C4-2B (cell line): ENCODE measurements around the gene M6PR.

ENCODE experiments used
- H3K27ac ChIP-seq: fragments of 450-650 bp; 2 replicates; pipeline ENCODE4 v1.5.1; 2017
- ZFX ChIP-seq: fragments of 450-650 bp; IDR thresholded peaks from 2 replicates; pipeline ENCODE4 v1.6.1; 2017
- TF ChIP-seq, protein P1 (sequence below): fragments of 450-650 bp; conservative IDR thresholded peaks from 2 replicates; pipeline ENCODE4 v1.5.1; 2017; ENCODE audit warnings: mild to moderate bottlenecking

The M6PR gene

DNA sequence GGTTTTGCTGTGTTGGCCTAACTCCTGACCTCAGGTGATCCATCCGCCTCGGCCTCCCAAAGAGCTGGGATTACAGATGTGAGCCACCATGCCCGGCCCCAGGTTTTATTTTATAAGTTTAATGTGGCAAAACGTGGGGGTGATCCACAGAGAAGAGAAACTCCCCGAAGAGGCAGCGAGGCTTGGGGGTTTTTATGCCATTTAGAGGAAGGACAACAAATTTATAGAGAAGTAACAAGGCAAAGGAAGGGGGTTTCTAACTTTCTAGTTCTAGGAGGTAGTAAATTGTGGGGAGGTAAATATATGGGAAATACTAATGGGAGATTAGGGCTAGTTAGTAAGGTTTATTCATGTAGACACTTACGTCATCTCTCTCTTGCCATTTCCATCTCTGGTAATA, 52.4 kb downstream of the M6PR start:
- TF ChIP-seq, protein P1, sequence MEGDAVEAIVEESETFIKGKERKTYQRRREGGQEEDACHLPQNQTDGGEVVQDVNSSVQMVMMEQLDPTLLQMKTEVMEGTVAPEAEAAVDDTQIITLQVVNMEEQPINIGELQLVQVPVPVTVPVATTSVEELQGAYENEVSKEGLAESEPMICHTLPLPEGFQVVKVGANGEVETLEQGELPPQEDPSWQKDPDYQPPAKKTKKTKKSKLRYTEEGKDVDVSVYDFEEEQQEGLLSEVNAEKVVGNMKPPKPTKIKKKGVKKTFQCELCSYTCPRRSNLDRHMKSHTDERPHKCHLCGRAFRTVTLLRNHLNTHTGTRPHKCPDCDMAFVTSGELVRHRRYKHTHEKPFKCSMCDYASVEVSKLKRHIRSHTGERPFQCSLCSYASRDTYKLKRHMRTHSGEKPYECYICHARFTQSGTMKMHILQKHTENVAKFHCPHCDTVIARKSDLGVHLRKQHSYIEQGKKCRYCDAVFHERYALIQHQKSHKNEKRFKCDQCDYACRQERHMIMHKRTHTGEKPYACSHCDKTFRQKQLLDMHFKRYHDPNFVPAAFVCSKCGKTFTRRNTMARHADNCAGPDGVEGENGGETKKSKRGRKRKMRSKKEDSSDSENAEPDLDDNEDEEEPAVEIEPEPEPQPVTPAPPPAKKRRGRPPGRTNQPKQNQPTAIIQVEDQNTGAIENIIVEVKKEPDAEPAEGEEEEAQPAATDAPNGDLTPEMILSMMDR: no peak
- no peak for TF ChIP-seq ZFX
- no peak overlapping the region for H3K27ac ChIP-seq

GRCh38 chr12:8894986-8895385, 54.5 kb downstream of the M6PR start:
- H3K27ac ChIP-seq: no peak overlapping the region
- TF ChIP-seq, protein P1: no peak
- TF ChIP-seq ZFX: no peak

GRCh38 chr12:8894378-8894777, 55.1 kb downstream of the M6PR start:
- no peak overlapping the region for H3K27ac ChIP-seq
- TF ChIP-seq ZFX: no peak
- TF ChIP-seq, protein P1: no peak

GRCh38 chr12:8891976-8892375, 57.5 kb downstream of the M6PR start:
- no peak overlapping the region for H3K27ac ChIP-seq
- TF ChIP-seq, protein P1: no peak
- TF ChIP-seq ZFX: no peak
